Embryonic facial prominence (tissue), 1 donor: Measurements from ENCODE around the gene DCUN1D1.
"Not testable (repeated sequence)": the region's sequence is repeated elsewhere in the genome, so short reads cannot be mapped to it uniquely, and the experiment has no call there.

Experiments
- DNase-seq: peaks from one replicate; pipeline ENCODE4 v3.0.0-alpha.2; 2016; ENCODE audit errors: extremely low spot score

DCUN1D1 gene

GRCh38 chr3:182980204-182981037, at the start of gene DCUN1D1:
TSS of gene DCUN1D1 (minus strand) at chr3:182980538. CDS start at chr3:182980489, 49 bp downstream.
- peak; percentile 69 for DNase-seq

- DNase-seq, result no peak
Measured at GRCh38 chr3:183028416-183028815, 48.1 kb upstream of the DCUN1D1 start.

- no peak for DNase-seq
Measured at GRCh38 chr3:183027276-183027675, 46.9 kb upstream of the DCUN1D1 start.

- no peak for DNase-seq
Measured at GRCh38 chr3:183022936-183023516, 42.7 kb upstream of the DCUN1D1 start.

- no peak for DNase-seq
Measured at GRCh38 chr3:183018421-183019192, 38.3 kb upstream of the DCUN1D1 start.

GRCh38 chr3:183015185-183015584, 34.8 kb upstream of the DCUN1D1 start:
- DNase-seq, result no peak

GRCh38 chr3:183013856-183014255, 33.5 kb upstream of the DCUN1D1 start:
- no peak for DNase-seq

- no peak for DNase-seq
Measured at GRCh38 chr3:183013074-183013473, 32.7 kb upstream of the DCUN1D1 start.

- no peak for DNase-seq
Measured at GRCh38 chr3:183008800-183009199, 28.5 kb upstream of the DCUN1D1 start.

- no peak for DNase-seq
Measured at GRCh38 chr3:183008303-183008702, 28.0 kb upstream of the DCUN1D1 start.

GRCh38 chr3:183006396-183007002, 26.2 kb upstream of the DCUN1D1 start:
- no peak for DNase-seq

- DNase-seq, result no peak
Measured at GRCh38 chr3:182999767-183000166, 19.4 kb upstream of the DCUN1D1 start.

GRCh38 chr3:182993486-182994201, 13.3 kb upstream of the DCUN1D1 start:
- not testable (repeated sequence) for DNase-seq

- no peak for DNase-seq
Measured at GRCh38 chr3:182989566-182989965, 9.2 kb upstream of the DCUN1D1 start.

- no peak for DNase-seq
Measured at GRCh38 chr3:182986021-182986420, 5.7 kb upstream of the DCUN1D1 start.

GRCh38 chr3:182983876-182984275, 3.5 kb upstream of the DCUN1D1 start:
- DNase-seq, result no peak

GRCh38 chr3:182981038-182981380, 671 bp upstream of the DCUN1D1 start:
- no peak for DNase-seq

- DNase-seq, result no peak
Measured at GRCh38 chr3:182979674-182980191, 605 bp downstream of the DCUN1D1 start.

GRCh38 chr3:182979103-182979673, 1.1 kb downstream of the DCUN1D1 start:
- no peak for DNase-seq

- DNase-seq, result no peak
Measured at GRCh38 chr3:182978387-182978786, 2.0 kb downstream of the DCUN1D1 start.

- DNase-seq, result no peak
Measured at GRCh38 chr3:182973047-182973446, 7.3 kb downstream of the DCUN1D1 start.
